GM23338 (cell line): ENCODE results near the gene LRP1-AS. TPM values are rescaled to one million over a fixed set of nuclear protein-coding genes. Genes with fewer than 3 reads are reported as not detected.

Source experiments
- ATAC-seq: fragments of 200-7000 bp; cut with Tn5 transposase; 3 replicates; pipeline ENCODE4 v1.9.1; 2020
- DNase-seq: peaks from one replicate; pipeline ENCODE4 v3.0.0-alpha.2; 2015; ENCODE audit warnings: low spot score
- H2AFZ ChIP-seq: fragments of 200-600 bp; sonication (generic); 2 replicates; pipeline ENCODE4 v1.8.0; 2016; ENCODE audit warnings: antibody characterized with exemption, mild to moderate bottlenecking, moderate library complexity
- H3F3A ChIP-seq: fragments of 200-600 bp; sonication (generic); replicated peaks from 2 replicates; pipeline ENCODE4 v1.8.0; 2017; ENCODE audit warnings: antibody characterized with exemption, mixed run types, low read depth
- H3K27ac ChIP-seq: fragments of 200-600 bp; sonication (generic); 2 replicates; pipeline ENCODE4 v1.6.1; 2016; ENCODE audit warnings: low read depth
- H3K27me3 ChIP-seq: fragments of 200-600 bp; sonication (generic); 2 replicates; pipeline ENCODE4 v1.8.0; 2016; ENCODE audit warnings: mild to moderate bottlenecking, mixed run types, moderate library complexity; ENCODE audit not compliant: insufficient read depth
- H3K36me3 ChIP-seq: fragments of 200-600 bp; sonication (generic); 2 replicates; pipeline ENCODE4 v1.8.0; 2016; ENCODE audit warnings: mild to moderate bottlenecking; ENCODE audit not compliant: insufficient read depth
- H3K4me1 ChIP-seq: fragments of 200-600 bp; sonication (generic); 2 replicates; pipeline ENCODE4 v1.8.0; 2016; ENCODE audit warnings: mild to moderate bottlenecking, moderate library complexity; ENCODE audit not compliant: insufficient read depth
- H3K4me2 ChIP-seq: fragments of 200-600 bp; sonication (generic); 2 replicates; pipeline ENCODE4 v1.7.1; 2017; ENCODE audit warnings: mixed run types
- H3K4me3 ChIP-seq: fragments of 200-600 bp; sonication (generic); 2 replicates; pipeline ENCODE4 v1.6.1; 2016; ENCODE audit warnings: mixed run types
- H3K79me2 ChIP-seq: fragments of 200-600 bp; sonication (generic); replicated peaks from 2 replicates; pipeline ENCODE4 v1.8.0; 2017; ENCODE audit warnings: mild to moderate bottlenecking; ENCODE audit not compliant: insufficient read depth
- H3K9me2 ChIP-seq: fragments of 200-600 bp; sonication (generic); 2 replicates; pipeline ENCODE4 v1.8.0; 2017; ENCODE audit not compliant: insufficient read depth
- H4K20me1 ChIP-seq: fragments of 200-600 bp; sonication (generic); replicated peaks from 2 replicates; pipeline ENCODE4 v1.8.0; 2017; ENCODE audit warnings: mild to moderate bottlenecking; ENCODE audit not compliant: insufficient read depth
- H3K27ac Mint-ChIP-seq: 2 replicates; pipeline ENCODE4 v1.8.0; 2020; ENCODE audit warnings: inconsistent platforms, mild to moderate bottlenecking, moderate library complexity, mixed read lengths
- H3K27me3 Mint-ChIP-seq: 3 replicates; pipeline ENCODE4 v1.8.0; 2022; ENCODE audit warnings: low read depth, mild to moderate bottlenecking, moderate library complexity, mixed read lengths, inconsistent platforms; ENCODE audit not compliant: insufficient read depth, poor library complexity
- H3K36me3 Mint-ChIP-seq: 3 replicates; pipeline ENCODE4 v1.8.0; 2021; ENCODE audit warnings: low read depth, mild to moderate bottlenecking, inconsistent platforms, moderate library complexity, mixed read lengths
- H3K4me1 Mint-ChIP-seq: 3 replicates; pipeline ENCODE4 v1.8.0; 2020; ENCODE audit warnings: mild to moderate bottlenecking, inconsistent platforms, mixed read lengths
- H3K4me3 Mint-ChIP-seq: 3 replicates; pipeline ENCODE4 v1.8.0; 2021; ENCODE audit warnings: moderate library complexity, mild to moderate bottlenecking, inconsistent platforms, mixed read lengths
- H3K9me3 Mint-ChIP-seq: 3 replicates; pipeline ENCODE4 v1.8.0; 2020; ENCODE audit warnings: moderate library complexity, mild to moderate bottlenecking, inconsistent platforms, mixed read lengths
- CREB1 ChIP-seq: fragments of 250-450 bp; sonication (Bioruptor Pico); IDR thresholded peaks from 2 replicates; pipeline ENCODE4 v1.5.0; 2020; ENCODE audit warnings: low read depth, mild to moderate bottlenecking, moderate library complexity
- EZH2 ChIP-seq: fragments of 200-600 bp; sonication (generic); IDR thresholded peaks from one replicate; pipeline ENCODE4 v1.8.0; 2017; ENCODE audit warnings: antibody characterized with exemption, mild to moderate bottlenecking, low read depth; ENCODE audit not compliant: unreplicated experiment
- ZNF114 ChIP-seq: fragments of 250-450 bp; sonication (Bioruptor Pico); IDR thresholded peaks from 2 replicates; pipeline ENCODE4 v1.5.0; 2020; ENCODE audit warnings: mild to moderate bottlenecking, moderate library complexity
- polyA plus RNA-seq: library from polyadenylated mRNA; unstranded; fragments of >200 nt; fragmentation: Nextera tagmentation; extraction: Ambion mirVana; gene quantifications from 2 replicates; pipeline ENCODE4 v1.2.1, GENCODE V29; 2016
- total RNA-seq: library from RNA; depleted of rRNA; stranded (reverse); fragments of >200 nt; shearing (Covaris generic); gene quantifications from 2 replicates; pipeline ENCODE4 v1.2.3, GENCODE V29; 2014
- TF ChIP-seq, protein P1 (sequence below), 2 experiments: fragments of 200-600 bp in 1 of 2; sonication (generic) in 1 of 2; conservative IDR thresholded peaks; 2 replicates each; pipeline versions ENCODE4 v1.5.1 to v1.6.1; 2016 to 2017; ENCODE audit warnings: antibody characterized with exemption in 2 of 2, low read depth in 2 of 2, mild to moderate bottlenecking in 2 of 2, moderate library complexity in 1 of 2

LRP1-AS gene
- total and polyA plus RNA-seq, 2 experiments from 2014 or later: 0.86 TPM; not detected in 1

DNA sequence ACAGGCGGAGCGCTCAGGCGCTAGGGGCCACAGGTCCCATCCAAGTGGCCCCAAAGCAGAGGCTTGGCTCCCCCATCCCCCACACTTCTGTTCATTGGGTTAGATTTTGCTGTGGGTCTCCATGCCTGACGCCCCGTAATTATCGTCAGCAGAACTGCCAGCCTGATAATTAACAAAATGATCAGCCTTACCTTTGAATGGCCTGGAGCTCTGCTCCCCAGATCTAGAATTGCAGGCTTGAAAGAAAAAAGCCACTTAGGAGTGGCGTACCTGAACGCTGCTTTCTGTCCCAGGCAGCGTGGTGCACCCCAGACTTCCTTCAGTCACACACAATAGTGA is 28.7 kb upstream of the LRP1-AS start:
- ATAC-seq (no peak), DNase-seq (no peak)
- H3K27me3 ChIP-seq: no peaks in the 10 kb centered on the region
- no peaks in the 10 kb centered on the region; the same call in 2 of the 3 replicates for H3K9me3 Mint-ChIP-seq
- H4K20me1 ChIP-seq: 0 out of 2 replicates have a peak, but pooled peaks cover 8% of the 10 kb centered on the region
- peaks cover 87% of the 10 kb centered on the region for H3K36me3 Mint-ChIP-seq
- no peak overlapping the region for H3K27ac Mint-ChIP-seq
- no peak overlapping the region for H3K4me2 ChIP-seq
- H3K9me2 ChIP-seq: no peaks in the 10 kb centered on the region
- no peaks in the 10 kb centered on the region; the same call in 1 of the 2 replicates for H3K79me2 ChIP-seq
- no peak for TF ChIP-seq ZNF114 (CRISPR knock-in tag)
- TF ChIP-seq, protein P1, sequence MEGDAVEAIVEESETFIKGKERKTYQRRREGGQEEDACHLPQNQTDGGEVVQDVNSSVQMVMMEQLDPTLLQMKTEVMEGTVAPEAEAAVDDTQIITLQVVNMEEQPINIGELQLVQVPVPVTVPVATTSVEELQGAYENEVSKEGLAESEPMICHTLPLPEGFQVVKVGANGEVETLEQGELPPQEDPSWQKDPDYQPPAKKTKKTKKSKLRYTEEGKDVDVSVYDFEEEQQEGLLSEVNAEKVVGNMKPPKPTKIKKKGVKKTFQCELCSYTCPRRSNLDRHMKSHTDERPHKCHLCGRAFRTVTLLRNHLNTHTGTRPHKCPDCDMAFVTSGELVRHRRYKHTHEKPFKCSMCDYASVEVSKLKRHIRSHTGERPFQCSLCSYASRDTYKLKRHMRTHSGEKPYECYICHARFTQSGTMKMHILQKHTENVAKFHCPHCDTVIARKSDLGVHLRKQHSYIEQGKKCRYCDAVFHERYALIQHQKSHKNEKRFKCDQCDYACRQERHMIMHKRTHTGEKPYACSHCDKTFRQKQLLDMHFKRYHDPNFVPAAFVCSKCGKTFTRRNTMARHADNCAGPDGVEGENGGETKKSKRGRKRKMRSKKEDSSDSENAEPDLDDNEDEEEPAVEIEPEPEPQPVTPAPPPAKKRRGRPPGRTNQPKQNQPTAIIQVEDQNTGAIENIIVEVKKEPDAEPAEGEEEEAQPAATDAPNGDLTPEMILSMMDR (conservative IDR thresholded peaks at IDR 0.05; ENCODE audit: low read depth in 2 of 2): peak in 1 of 2 experiments; percentile 17; a peak in 1 of 4 replicates
- no peak overlapping the region for H3K4me3 Mint-ChIP-seq
- H3F3A ChIP-seq: peaks cover 15% of the 10 kb centered on the region; the same call in 1 of the 2 replicates
- H3K36me3 ChIP-seq: peaks cover 13% of the 10 kb centered on the region
- no peak overlapping the region for H2AFZ ChIP-seq
- peaks cover 4% of the 10 kb centered on the region for H3K4me1 Mint-ChIP-seq
- no peak overlapping the region for H3K4me3 ChIP-seq
- peak overlapping the region; percentile 39; the same call in 1 of the 2 replicates for H3K27ac ChIP-seq
- no peaks in the 10 kb centered on the region for H3K4me1 ChIP-seq
- peaks cover 18% of the 10 kb centered on the region for H3K27me3 Mint-ChIP-seq

DNA sequence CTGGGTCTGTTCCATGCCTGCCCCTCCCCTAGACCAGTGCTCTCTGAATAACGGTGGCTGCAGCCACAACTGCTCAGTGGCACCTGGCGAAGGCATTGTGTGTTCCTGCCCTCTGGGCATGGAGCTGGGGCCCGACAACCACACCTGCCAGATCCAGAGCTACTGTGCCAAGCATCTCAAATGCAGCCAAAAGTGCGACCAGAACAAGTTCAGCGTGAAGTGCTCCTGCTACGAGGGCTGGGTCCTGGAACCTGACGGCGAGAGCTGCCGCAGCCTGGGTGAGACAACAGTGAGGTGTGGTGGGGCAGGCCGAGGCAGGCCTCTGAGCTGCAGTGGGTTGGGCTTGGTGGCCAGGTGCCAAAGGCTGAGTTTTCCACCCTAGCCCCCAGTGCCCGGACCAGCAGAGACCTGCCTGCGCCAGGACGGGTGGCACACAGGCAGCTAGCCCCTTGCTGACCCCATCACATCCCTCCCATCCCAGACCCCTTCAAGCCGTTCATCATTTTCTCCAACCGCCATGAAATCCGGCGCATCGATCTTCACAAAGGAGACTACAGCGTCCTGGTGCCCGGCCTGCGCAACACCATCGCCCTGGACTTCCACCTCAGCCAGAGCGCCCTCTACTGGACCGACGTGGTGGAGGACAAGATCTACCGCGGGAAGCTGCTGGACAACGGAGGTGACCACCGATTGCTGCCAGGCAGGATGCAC is 28.2 kb upstream of the LRP1-AS start:
- Mint-ChIP-seq H3K27me3 (peaks cover 18% of the 10 kb centered on the region), H3K36me3 (peaks cover 89% of the 10 kb centered on the region), H3K27ac (no peak overlapping the region), H3K9me3 (no peaks in the 10 kb centered on the region; the same call in 2 of the 3 replicates), H3K4me3 (no peak overlapping the region), H3K4me1 (peaks cover 6% of the 10 kb centered on the region)
- H3K27ac ChIP-seq: peak overlapping the region; percentile 72; the same call in 1 of the 2 replicates
- H3K79me2 ChIP-seq: no peaks in the 10 kb centered on the region; the same call in 1 of the 2 replicates
- H3F3A ChIP-seq: peaks cover 15% of the 10 kb centered on the region; the same call in 1 of the 2 replicates
- no peaks in the 10 kb centered on the region for H3K4me1 ChIP-seq
- ATAC-seq (peak; percentile 78), DNase-seq (peak; percentile 94)
- no peak overlapping the region for H3K4me2 ChIP-seq
- 0 out of 2 replicates have a peak, but pooled peaks cover 13% of the 10 kb centered on the region for H4K20me1 ChIP-seq
- peaks cover 13% of the 10 kb centered on the region for H3K36me3 ChIP-seq
- H2AFZ ChIP-seq: no peak overlapping the region
- no peaks in the 10 kb centered on the region for H3K27me3 ChIP-seq
- H3K4me3 ChIP-seq: no peak overlapping the region
- no peaks in the 10 kb centered on the region for H3K9me2 ChIP-seq
- TF ChIP-seq CREB1 (CRISPR knock-in tag): 0 out of 2 replicates have a peak, but pooled peaks have one; percentile 25
- TF ChIP-seq, protein P1 (conservative IDR thresholded peaks at IDR 0.05; ENCODE audit: low read depth in 2 of 2): peak; percentile 86 to 97
- no peak for TF ChIP-seq EZH2
